BLaER1 (cell line): ENCODE measurements around the gene SLC38A3.

Experiments used
- H3K27ac ChIP-seq: shearing (Covaris generic); formaldehyde crosslinking; 2 replicates; pipeline ENCODE4 v1.8.1; 2022
- H3K27me3 ChIP-seq: shearing (Covaris generic); formaldehyde crosslinking; 2 replicates; pipeline ENCODE4 v1.8.1; 2022
- H3K36me3 ChIP-seq: shearing (Covaris generic); formaldehyde crosslinking; 2 replicates; pipeline ENCODE4 v1.8.1; 2022
- H3K4me1 ChIP-seq: shearing (Covaris generic); formaldehyde crosslinking; 2 replicates; pipeline ENCODE4 v1.8.1; 2022
- H3K4me2 ChIP-seq: shearing (Covaris generic); formaldehyde crosslinking; 2 replicates; pipeline ENCODE4 v1.8.1; 2022
- H3K4me3 ChIP-seq: shearing (Covaris generic); formaldehyde crosslinking; 2 replicates; pipeline ENCODE4 v1.8.1; 2022
- H3K9ac ChIP-seq: shearing (Covaris generic); formaldehyde crosslinking; 2 replicates; pipeline ENCODE4 v1.8.1; 2022
- H3K9me3 ChIP-seq: shearing (Covaris generic); formaldehyde crosslinking; 2 replicates; pipeline ENCODE4 v1.8.1; 2022
- H4K20me1 ChIP-seq: shearing (Covaris generic); formaldehyde crosslinking; 2 replicates; pipeline ENCODE4 v1.8.1; 2022
- Cebpa-rat ChIP-seq: shearing (Covaris generic); IDR thresholded peaks from 2 replicates; pipeline ENCODE4 v1.8.1; 2022

Gene SLC38A3

DNA sequence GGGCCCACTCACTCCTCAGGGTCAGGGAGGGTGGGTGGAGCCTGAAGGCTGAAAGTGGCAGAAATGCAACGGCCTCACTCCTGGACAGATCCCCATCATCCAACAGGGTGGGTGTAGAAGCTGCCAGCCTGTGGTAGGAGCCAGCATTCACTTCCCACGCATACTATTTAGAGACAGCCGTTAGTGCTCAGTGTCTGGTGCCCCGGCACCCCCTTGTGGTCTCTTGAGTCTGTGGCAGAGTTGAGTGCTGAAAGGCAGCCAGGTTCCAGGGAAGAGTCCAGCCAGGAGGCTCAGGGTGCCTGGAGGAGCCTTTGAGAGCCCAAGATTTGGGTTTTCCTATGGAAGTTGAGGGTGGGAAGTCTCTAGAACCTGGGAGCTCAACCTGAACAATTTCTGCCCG, 15.8 kb upstream of the SLC38A3 start:
- TF ChIP-seq Cebpa-rat, result no peak
- peaks cover 20% of the 10 kb centered on the region; the same call in 1 of the 2 replicates for H4K20me1 ChIP-seq
- no peaks in the 10 kb centered on the region for H3K9me3 ChIP-seq
- peaks cover 40% of the 10 kb centered on the region for H3K36me3 ChIP-seq
- no peak overlapping the region for H3K9ac ChIP-seq
- peak overlapping the region; percentile 58; the same call in 1 of the 2 replicates for H3K27ac ChIP-seq
- peaks cover 38% of the 10 kb centered on the region for H3K4me1 ChIP-seq
- H3K27me3 ChIP-seq, result peaks cover 16% of the 10 kb centered on the region
- no peak overlapping the region for H3K4me3 ChIP-seq
- H3K4me2 ChIP-seq, result peak overlapping the region; percentile 29

DNA sequence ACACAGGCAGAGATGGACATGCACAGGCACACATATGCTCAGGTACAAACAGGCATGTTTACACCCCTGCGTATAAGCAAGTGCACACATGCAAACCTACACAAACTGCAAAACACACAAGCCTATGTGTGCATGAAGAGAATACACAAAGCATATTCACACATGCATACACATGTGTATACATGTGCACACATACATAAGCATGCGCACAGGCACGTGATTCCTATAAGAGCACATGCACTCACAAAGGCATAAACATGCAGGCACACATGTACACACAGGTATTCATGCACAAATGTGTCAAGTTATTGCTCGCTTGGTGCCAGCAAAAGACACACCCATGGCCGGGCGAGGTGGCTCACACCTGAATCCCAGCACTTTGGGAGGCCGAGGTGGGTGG, 15.1 kb upstream of the SLC38A3 start:
- Histone ChIP-seq H3K4me2 (no peak overlapping the region), H3K4me3 (no peak overlapping the region), H3K36me3 (peaks cover 33% of the 10 kb centered on the region), H3K4me1 (peaks cover 42% of the 10 kb centered on the region), H3K9ac (no peak overlapping the region), H4K20me1 (peaks cover 20% of the 10 kb centered on the region; the same call in 1 of the 2 replicates), H3K27me3 (peaks cover 21% of the 10 kb centered on the region), H3K9me3 (no peaks in the 10 kb centered on the region), H3K27ac (no peak overlapping the region)
- TF ChIP-seq Cebpa-rat, result no peak

- Histone ChIP-seq H3K9ac (no peak within 1 kb of the TSS), H3K4me2 (peak within 1 kb of the TSS; percentile 17; the same call in 1 of the 2 replicates), H3K9me3 (no peaks in the 10 kb centered on the region), H3K36me3 (peaks cover 22% of the 10 kb centered on the region), H3K27me3 (peaks cover 31% of the 10 kb centered on the region), H4K20me1 (peaks cover 20% of the 10 kb centered on the region; the same call in 1 of the 2 replicates), H3K4me1 (peaks cover 42% of the 10 kb centered on the region), H3K4me3 (no peak within 1 kb of the TSS), H3K27ac (no peak within 1 kb of the TSS)
- TF ChIP-seq Cebpa-rat, result no peak
Measured at GRCh38 chr3:50190936-50191660, 14.0 kb upstream of the SLC38A3 start, which contains the start of gene GNAT1. TSS of gene GNAT1 (plus strand) at chr3:50191610. CDS start at chr3:50191726, 116 bp downstream.

GRCh38 chr3:50192124-50192523, 12.9 kb upstream of the SLC38A3 start:
- Histone ChIP-seq H4K20me1 (peaks cover 20% of the 10 kb centered on the region; the same call in 1 of the 2 replicates), H3K27me3 (peaks cover 37% of the 10 kb centered on the region), H3K9me3 (no peaks in the 10 kb centered on the region), H3K27ac (no peak overlapping the region), H3K4me1 (peaks cover 42% of the 10 kb centered on the region), H3K4me2 (no peak overlapping the region), H3K36me3 (peaks cover 12% of the 10 kb centered on the region; the same call in 1 of the 2 replicates), H3K4me3 (no peak overlapping the region), H3K9ac (no peak overlapping the region)
- no peak for TF ChIP-seq Cebpa-rat

DNA sequence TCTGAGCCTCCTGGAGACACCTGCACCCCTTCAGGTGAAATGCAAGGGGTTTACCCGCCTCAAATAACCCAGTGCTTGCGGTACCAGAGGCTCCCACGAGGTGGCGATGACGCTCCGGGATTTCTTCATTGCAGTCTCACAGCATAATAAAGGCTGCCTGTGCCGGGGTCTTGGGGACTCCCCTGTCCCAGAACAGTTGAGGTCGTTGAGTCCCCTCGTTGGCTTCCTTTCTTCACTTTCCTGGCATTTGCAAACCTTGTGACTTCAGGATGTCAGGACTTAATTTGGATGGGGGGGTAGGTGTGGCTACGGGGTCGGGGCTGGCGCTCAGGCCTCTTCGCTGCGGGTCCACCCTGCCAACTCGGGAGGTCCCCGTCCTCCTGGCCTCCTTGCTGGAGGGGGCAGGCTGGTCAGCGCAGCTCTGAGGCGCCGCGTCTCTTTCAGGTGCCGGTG, 12.4 kb upstream of the SLC38A3 start:
- no peak for TF ChIP-seq Cebpa-rat
- Histone ChIP-seq H3K4me3 (no peak overlapping the region), H3K4me1 (peaks cover 42% of the 10 kb centered on the region), H3K9ac (no peak overlapping the region), H3K27me3 (peaks cover 37% of the 10 kb centered on the region), H4K20me1 (peaks cover 20% of the 10 kb centered on the region; the same call in 1 of the 2 replicates), H3K9me3 (no peaks in the 10 kb centered on the region), H3K36me3 (peaks cover 6% of the 10 kb centered on the region; the same call in 1 of the 2 replicates), H3K27ac (no peak overlapping the region), H3K4me2 (peak overlapping the region; percentile 14)

- peaks cover 40% of the 10 kb centered on the region for H3K4me1 ChIP-seq
- no peak overlapping the region for H3K4me3 ChIP-seq
- H3K9ac ChIP-seq, result no peak overlapping the region
Measured at GRCh38 chr3:50193286-50193685, 11.8 kb upstream of the SLC38A3 start.

GRCh38 chr3:50193746-50194127, 11.3 kb upstream of the SLC38A3 start:
- no peak overlapping the region; the same call in 1 of the 2 replicates for H3K9ac ChIP-seq

More at GRCh38 chr3:50193286-50193685, 11.8 kb upstream of the SLC38A3 start:
- H3K27me3 ChIP-seq, result peaks cover 37% of the 10 kb centered on the region
- H3K9me3 ChIP-seq, result no peaks in the 10 kb centered on the region
- peaks cover 4% of the 10 kb centered on the region; the same call in 1 of the 2 replicates for H3K36me3 ChIP-seq
- H3K27ac ChIP-seq, result no peak overlapping the region
- TF ChIP-seq Cebpa-rat, result no peak
- H3K4me2 ChIP-seq, result peak overlapping the region; percentile 14
- H4K20me1 ChIP-seq, result peaks cover 20% of the 10 kb centered on the region; the same call in 1 of the 2 replicates

GRCh38 chr3:50194128-50194902, 10.8 kb upstream of the SLC38A3 start:
- no peaks in the 10 kb centered on the region for H3K9me3 ChIP-seq
- H3K4me1 ChIP-seq, result peaks cover 30% of the 10 kb centered on the region
- no peak overlapping the region; the same call in 1 of the 2 replicates for H3K9ac ChIP-seq
- peak overlapping the region; percentile 77 for H3K4me2 ChIP-seq
- peak overlapping the region; percentile 28; the same call in 1 of the 2 replicates for H3K4me3 ChIP-seq
- peaks cover 20% of the 10 kb centered on the region; the same call in 1 of the 2 replicates for H4K20me1 ChIP-seq
- no peak overlapping the region for H3K27ac ChIP-seq
- peaks cover 37% of the 10 kb centered on the region for H3K27me3 ChIP-seq
- no peaks in the 10 kb centered on the region for H3K36me3 ChIP-seq
- no peak for TF ChIP-seq Cebpa-rat

More at GRCh38 chr3:50193746-50194127, 11.3 kb upstream of the SLC38A3 start:
- Histone ChIP-seq H3K27ac (no peak overlapping the region), H3K27me3 (peaks cover 37% of the 10 kb centered on the region), H3K4me3 (peak overlapping the region; percentile 28; the same call in 1 of the 2 replicates), H3K4me2 (peak overlapping the region; percentile 77), H4K20me1 (peaks cover 20% of the 10 kb centered on the region; the same call in 1 of the 2 replicates), H3K9me3 (no peaks in the 10 kb centered on the region), H3K36me3 (no peaks in the 10 kb centered on the region), H3K4me1 (peaks cover 36% of the 10 kb centered on the region)
- TF ChIP-seq Cebpa-rat, result no peak

GRCh38 chr3:50194903-50195500, 10.1 kb upstream of the SLC38A3 start:
- H3K36me3 ChIP-seq, result no peaks in the 10 kb centered on the region
- peaks cover 14% of the 10 kb centered on the region; the same call in 1 of the 2 replicates for H4K20me1 ChIP-seq
- no peak overlapping the region for H3K27ac ChIP-seq
- no peak overlapping the region for H3K9ac ChIP-seq
- TF ChIP-seq Cebpa-rat, result no peak
- H3K4me2 ChIP-seq, result peak overlapping the region; percentile 77
- H3K27me3 ChIP-seq, result peaks cover 37% of the 10 kb centered on the region
- H3K4me3 ChIP-seq, result 0 out of 2 replicates have a peak overlapping the region, but pooled peaks have one; percentile 28
- no peaks in the 10 kb centered on the region for H3K9me3 ChIP-seq
- peaks cover 28% of the 10 kb centered on the region for H3K4me1 ChIP-seq
